Nucleus accumbens (tissue), 56 donors: ENCODE results near the gene TMEM30B.

Experiments
- DNase-seq, 56 donors: peaks; one replicate each; lab custom pipeline; 2025; lab: John Stamatoyannopoulos, UW

The TMEM30B gene

GRCh38 chr14:61268812-61269211 lies 12.3 kb downstream of the TMEM30B start:
- no peak for DNase-seq

GRCh38 chr14:61266891-61267740 lies 14.0 kb downstream of the TMEM30B start:
- DNase-seq, result no peak

GRCh38 chr14:61266436-61266835 lies 14.7 kb downstream of the TMEM30B start:
- no peak for DNase-seq

GRCh38 chr14:61264651-61265050 lies 16.5 kb downstream of the TMEM30B start:
- no peak for DNase-seq

GRCh38 chr14:61264010-61264571 lies 17.0 kb downstream of the TMEM30B start:
- no peak for DNase-seq

- no peak for DNase-seq
These were observed 19.1 kb downstream of the TMEM30B start for GRCh38 chr14:61262082-61262481.

GRCh38 chr14:61260939-61261776 lies 20.0 kb downstream of the TMEM30B start:
- no peak for DNase-seq

GRCh38 chr14:61258985-61259384 lies 22.2 kb downstream of the TMEM30B start:
- DNase-seq, result peak in 11 of 56 donors; percentile 2 to 55 (median 16)

- DNase-seq, result no peak
These were observed 23.6 kb downstream of the TMEM30B start for GRCh38 chr14:61257469-61258057.

GRCh38 chr14:61256826-61257468 lies 24.2 kb downstream of the TMEM30B start:
- DNase-seq, result no peak

GRCh38 chr14:61255968-61256367 lies 25.2 kb downstream of the TMEM30B start:
- DNase-seq, result no peak

GRCh38 chr14:61254808-61255526 lies 26.2 kb downstream of the TMEM30B start:
- DNase-seq, result no peak

GRCh38 chr14:61253064-61253738 lies 27.9 kb downstream of the TMEM30B start:
- DNase-seq, result no peak

- DNase-seq, result peak in 51 of 56 donors; percentile 2 to 82 (median 42)
These were observed 28.6 kb downstream of the TMEM30B start for GRCh38 chr14:61252369-61253063.

GRCh38 chr14:61250063-61250462 lies 31.1 kb downstream of the TMEM30B start:
- DNase-seq, result no peak

GRCh38 chr14:61247935-61248334 lies 33.2 kb downstream of the TMEM30B start:
- DNase-seq, result no peak

- no peak for DNase-seq
These were observed 34.4 kb downstream of the TMEM30B start for GRCh38 chr14:61246721-61247120.

- DNase-seq, result no peak
These were observed 37.1 kb downstream of the TMEM30B start for GRCh38 chr14:61244009-61244408.
